Activated naive CD4-positive, alpha-beta T cell treated with anti-CD3 and anti-CD28 coated beads for 36 hours (primary cell): Measurements from ENCODE around the gene LSM4. TPM values are rescaled to one million over a fixed set of nuclear protein-coding genes. Genes with fewer than 3 reads are reported as not detected.
"Not testable (repeated sequence)": the region's sequence is repeated elsewhere in the genome, so short reads cannot be mapped to it uniquely, and the experiment has no call there.

ENCODE experiments used
- CTCF ChIA-PET: fragments of 350-600 bp; sonication (Branson Sonifier 250); formaldehyde crosslinking; loops from one replicate; lab custom pipeline; 2021; ENCODE audit warnings: antibody characterized with exemption; lab: Charles Lee
- DNase-seq: peaks from one replicate; pipeline ENCODE4 v3.0.0-alpha.2; 2020
- H3K27ac Mint-ChIP-seq: one replicate; pipeline ENCODE4 v1.8.0; 2021; ENCODE audit warnings: mild to moderate bottlenecking, mixed read lengths
- H3K27me3 Mint-ChIP-seq: one replicate; pipeline ENCODE4 v1.8.0; 2021; ENCODE audit warnings: low read depth, mixed read lengths
- H3K36me3 Mint-ChIP-seq: one replicate; pipeline ENCODE4 v1.8.0; 2021; ENCODE audit warnings: low read depth, mixed read lengths
- H3K4me1 Mint-ChIP-seq: one replicate; pipeline ENCODE4 v1.8.0; 2021; ENCODE audit warnings: low read depth, mixed read lengths
- H3K4me3 Mint-ChIP-seq: one replicate; pipeline ENCODE4 v1.8.0; 2021; ENCODE audit warnings: mild to moderate bottlenecking, moderate library complexity, mixed read lengths
- H3K9me3 Mint-ChIP-seq: one replicate; pipeline ENCODE4 v1.8.0; 2021; ENCODE audit warnings: mixed read lengths
- intact Hi-C: fragments of 100-400 bp; cut with micrococcal nuclease; formaldehyde crosslinking; loops from one replicate; pipeline ENCODE4 v1.15.1; 2023
- total RNA-seq, 2 experiments: library from RNA; stranded (reverse); gene quantifications; one replicate each; pipeline ENCODE4 v1.2.3, GENCODE V29; 2021

Gene LSM4
- total RNA-seq = 100 to 1,000 TPM; 439 to 451 TPM

GRCh38 chr19:18322759-18323460 lies at the start of gene LSM4:
Gene LSM4 (minus strand): TSS chr19:18323076. CDS start chr19:18323020, 56 bp downstream.
- Mint-ChIP-seq H3K36me3 (peaks cover 32% of the 10 kb centered on the region), H3K9me3 (no peaks in the 10 kb centered on the region), H3K27me3 (no peaks in the 10 kb centered on the region), H3K27ac (peak within 1 kb of the TSS; percentile 98), H3K4me3 (peak within 1 kb of the TSS; percentile 93), H3K4me1 (peaks cover 51% of the 10 kb centered on the region)
- peak; percentile 100 for DNase-seq
- intact Hi-C loops = loop anchor here (1.0 kb wide), 6 partner anchors 19 to 171 kb away; partner anchors contain the start of gene RAB3A
- CTCF ChIA-PET = interaction anchor here (0.5 to 3.8 kb wide), 9 partner anchors 14 to 66 kb away, joined by 3 to 151 read pairs (median 5); partner anchors contain the start of gene JUND

- CTCF ChIA-PET = interaction anchor here (0.5 to 0.7 kb wide), 2 partner anchors 48 to 116 kb away, joined by 3 to 5 read pairs; no protein-coding TSS in a partner anchor
- intact Hi-C loops = no loop called here
- H3K4me1 Mint-ChIP-seq = peaks cover 2% of the 10 kb centered on the region
- H3K27me3 Mint-ChIP-seq = no peaks in the 10 kb centered on the region
- no peak overlapping the region for H3K4me3 Mint-ChIP-seq
- DNase-seq = no peak
- H3K27ac Mint-ChIP-seq = no peak overlapping the region
- peaks cover 1% of the 10 kb centered on the region for H3K9me3 Mint-ChIP-seq
- H3K36me3 Mint-ChIP-seq = peaks cover 4% of the 10 kb centered on the region
Observed at GRCh38 chr19:18368504-18369222, 45.8 kb upstream of the LSM4 start.

GRCh38 chr19:18366021-18366435 lies 43.2 kb upstream of the LSM4 start:
- Mint-ChIP-seq H3K27me3 (no peaks in the 10 kb centered on the region), H3K4me3 (no peak overlapping the region), H3K9me3 (peaks cover 1% of the 10 kb centered on the region), H3K4me1 (peaks cover 1% of the 10 kb centered on the region), H3K27ac (no peak overlapping the region), H3K36me3 (peaks cover 10% of the 10 kb centered on the region)
- intact Hi-C loops = no loop called here
- no peak for DNase-seq
- CTCF ChIA-PET = interaction anchor here (0.6 to 1.7 kb wide), 3 partner anchors 22 to 37 kb away, joined by 3 to 7 read pairs (median 4); no protein-coding TSS in a partner anchor

GRCh38 chr19:18364826-18365528 lies 42.1 kb upstream of the LSM4 start:
- intact Hi-C loops = no loop called here
- Mint-ChIP-seq H3K27me3 (no peaks in the 10 kb centered on the region), H3K36me3 (peaks cover 10% of the 10 kb centered on the region), H3K27ac (peak overlapping the region; percentile 27), H3K9me3 (peaks cover 1% of the 10 kb centered on the region), H3K4me1 (peaks cover 1% of the 10 kb centered on the region), H3K4me3 (no peak overlapping the region)
- no peak for DNase-seq
- CTCF ChIA-PET = interaction anchor here (1.2 to 1.3 kb wide), 2 partner anchors 23 to 24 kb away, joined by 3 read pairs; no protein-coding TSS in a partner anchor

- CTCF ChIA-PET = interaction anchor here (1.2 to 1.3 kb wide), 2 partner anchors 24 to 25 kb away, joined by 3 read pairs; no protein-coding TSS in a partner anchor
- DNase-seq, H3K4me3 Mint-ChIP-seq, H3K27ac Mint-ChIP-seq, H3K4me1 Mint-ChIP-seq, H3K27me3 Mint-ChIP-seq, intact Hi-C loops, H3K9me3 Mint-ChIP-seq: not testable (repeated sequence)
- H3K36me3 Mint-ChIP-seq = peaks cover 17% of the 10 kb centered on the region
Observed at GRCh38 chr19:18364277-18364825, 41.5 kb upstream of the LSM4 start.

- Mint-ChIP-seq H3K27me3 (no peaks in the 10 kb centered on the region), H3K9me3 (peaks cover 1% of the 10 kb centered on the region), H3K4me3 (no peak overlapping the region), H3K27ac (no peak overlapping the region), H3K4me1 (peaks cover 1% of the 10 kb centered on the region), H3K36me3 (peaks cover 20% of the 10 kb centered on the region)
- no peak for DNase-seq
- CTCF ChIA-PET = interaction anchor here (0.6 to 1.3 kb wide), 3 partner anchors 24 to 113 kb away, joined by 3 to 4 read pairs (median 3); no protein-coding TSS in a partner anchor
- intact Hi-C loops = no loop called here
Observed at GRCh38 chr19:18363787-18364186, 40.9 kb upstream of the LSM4 start.

GRCh38 chr19:18362934-18363542 lies 40.2 kb upstream of the LSM4 start:
- Mint-ChIP-seq H3K36me3 (peaks cover 24% of the 10 kb centered on the region), H3K27ac (no peak overlapping the region), H3K27me3 (no peaks in the 10 kb centered on the region), H3K9me3 (peaks cover 1% of the 10 kb centered on the region), H3K4me1 (peaks cover 1% of the 10 kb centered on the region), H3K4me3 (no peak overlapping the region)
- CTCF ChIA-PET = interaction anchor here (0.6 kb wide), 2 partner anchors 49 to 130 kb away, joined by 3 to 4 read pairs; no protein-coding TSS in a partner anchor
- intact Hi-C loops = no loop called here
- no peak for DNase-seq

GRCh38 chr19:18361646-18362045 lies 38.8 kb upstream of the LSM4 start:
- peaks cover 29% of the 10 kb centered on the region for H3K36me3 Mint-ChIP-seq
- H3K4me1 Mint-ChIP-seq = peaks cover 1% of the 10 kb centered on the region
- intact Hi-C loops = no loop called here
- DNase-seq = no peak
- H3K9me3 Mint-ChIP-seq = peaks cover 1% of the 10 kb centered on the region
- H3K27ac Mint-ChIP-seq = no peak overlapping the region
- H3K27me3 Mint-ChIP-seq = no peaks in the 10 kb centered on the region
- H3K4me3 Mint-ChIP-seq = no peak overlapping the region
- CTCF ChIA-PET = interaction anchor here (1.0 to 1.3 kb wide), 2 partner anchors 28 to 33 kb away, joined by 3 read pairs; no protein-coding TSS in a partner anchor

GRCh38 chr19:18357041-18357440 lies 34.2 kb upstream of the LSM4 start:
- no peaks in the 10 kb centered on the region for H3K4me1 Mint-ChIP-seq
- no peaks in the 10 kb centered on the region for H3K9me3 Mint-ChIP-seq
- H3K27me3 Mint-ChIP-seq = no peaks in the 10 kb centered on the region
- H3K4me3 Mint-ChIP-seq = no peak overlapping the region
- no peak for DNase-seq
- no peak overlapping the region for H3K27ac Mint-ChIP-seq
- intact Hi-C loops = no loop called here
- peaks cover 32% of the 10 kb centered on the region for H3K36me3 Mint-ChIP-seq
- CTCF ChIA-PET = interaction anchor here (1.1 to 1.4 kb wide), 2 partner anchors 31 to 77 kb away, joined by 3 to 4 read pairs; no protein-coding TSS in a partner anchor

- H3K27ac Mint-ChIP-seq, H3K9me3 Mint-ChIP-seq, intact Hi-C loops, H3K4me1 Mint-ChIP-seq, H3K4me3 Mint-ChIP-seq, DNase-seq, H3K27me3 Mint-ChIP-seq: not testable (repeated sequence)
- CTCF ChIA-PET = interaction anchor here (0.6 to 1.8 kb wide), 3 partner anchors 26 to 47 kb away, joined by 3 to 6 read pairs (median 5); partner anchors contain the start of gene GDF15
- peaks cover 30% of the 10 kb centered on the region for H3K36me3 Mint-ChIP-seq
Observed at GRCh38 chr19:18354743-18355142, 31.9 kb upstream of the LSM4 start.

- no peak for DNase-seq
- no peak overlapping the region for H3K27ac Mint-ChIP-seq
Observed at GRCh38 chr19:18353378-18354005, 30.6 kb upstream of the LSM4 start.

More at GRCh38 chr19:18353378-18354005, 30.6 kb upstream of the LSM4 start:
- no peaks in the 10 kb centered on the region for H3K27me3 Mint-ChIP-seq
- CTCF ChIA-PET = interaction anchor here (0.6 to 1.7 kb wide), 4 partner anchors 8 to 77 kb away, joined by 3 to 5 read pairs (median 3); partner anchors contain the start of gene GDF15
- H3K4me3 Mint-ChIP-seq = no peak overlapping the region
- peaks cover 21% of the 10 kb centered on the region for H3K36me3 Mint-ChIP-seq
- H3K9me3 Mint-ChIP-seq = no peaks in the 10 kb centered on the region
- intact Hi-C loops = no loop called here
- H3K4me1 Mint-ChIP-seq = no peaks in the 10 kb centered on the region
